ENCODE measurements around the gene LRPAP1. TPM values are rescaled to one million over a fixed set of nuclear protein-coding genes. Genes with fewer than 3 reads are reported as not detected.

LRPAP1 gene
- total RNA-seq, 1 experiment from 2014 or later: 116 TPM

DNA sequence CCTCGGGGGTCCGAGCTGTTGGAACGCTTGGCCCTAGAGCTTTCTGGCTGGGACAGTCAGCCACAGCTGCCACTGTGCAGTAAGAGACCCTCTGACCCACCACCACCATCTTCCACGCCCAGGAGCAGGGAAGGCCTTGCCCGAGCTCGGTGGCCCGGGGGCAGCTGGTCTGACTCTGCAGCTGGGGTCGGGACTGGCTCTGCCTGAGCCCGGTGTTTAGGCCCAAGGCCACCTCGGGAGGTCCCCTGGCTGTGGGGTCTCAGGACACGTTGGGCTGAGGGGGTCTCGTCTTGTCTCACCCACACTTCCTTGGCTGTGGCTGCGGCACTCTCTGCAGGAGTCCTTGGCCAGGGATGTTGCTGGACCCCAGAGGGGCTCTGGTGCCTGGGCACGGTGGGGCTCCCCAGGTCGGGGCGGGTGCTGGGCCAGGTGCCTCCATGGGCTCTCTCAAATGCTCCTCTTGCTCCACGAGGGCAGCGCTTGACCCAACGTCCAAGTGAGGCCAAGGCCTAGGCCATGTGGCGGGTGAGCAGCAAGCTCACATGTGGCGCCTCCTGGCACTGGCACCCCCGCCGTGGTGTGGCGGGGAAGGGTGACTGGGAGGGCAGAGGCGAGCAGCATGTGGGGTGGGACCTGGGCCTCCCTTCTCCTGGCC lies 46.2 kb downstream of the LRPAP1 start:
- DNase-seq (ENCODE audit: low spot score): no peak

GRCh38 chr4:3485011-3485791 lies 47.0 kb downstream of the LRPAP1 start:
- DNase-seq (ENCODE audit: low spot score): peak; percentile 55

- peak; percentile 90 for DNase-seq (ENCODE audit: low spot score)
Measured at GRCh38 chr4:3484057-3484973, 47.9 kb downstream of the LRPAP1 start.

DNA sequence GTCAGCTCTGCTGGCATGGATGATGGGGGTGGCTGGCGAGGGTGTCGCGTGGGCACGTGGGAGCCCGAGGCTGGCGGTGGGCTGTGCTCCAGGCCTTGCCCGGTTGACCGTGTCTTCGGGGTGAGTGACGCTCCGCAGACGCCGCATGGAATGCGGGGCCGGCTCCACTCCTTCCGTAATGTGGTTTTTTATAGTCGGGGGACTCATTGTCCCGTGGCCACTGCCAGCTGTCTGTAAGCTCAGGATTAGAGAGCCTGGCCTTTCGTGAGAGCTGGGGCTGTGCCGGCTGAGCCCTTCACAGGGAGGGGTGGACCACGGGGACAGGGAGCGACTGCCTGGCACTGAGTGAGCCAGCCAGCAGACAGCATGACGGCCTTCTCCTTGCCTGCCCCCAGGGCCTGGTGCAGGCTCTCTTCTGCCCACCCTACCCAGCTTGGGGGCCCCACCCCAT lies 48.7 kb downstream of the LRPAP1 start:
- DNase-seq (ENCODE audit: low spot score): peak; percentile 79

GRCh38 chr4:3482707-3483106 lies 49.5 kb downstream of the LRPAP1 start:
- DNase-seq (ENCODE audit: low spot score): no peak

DNA sequence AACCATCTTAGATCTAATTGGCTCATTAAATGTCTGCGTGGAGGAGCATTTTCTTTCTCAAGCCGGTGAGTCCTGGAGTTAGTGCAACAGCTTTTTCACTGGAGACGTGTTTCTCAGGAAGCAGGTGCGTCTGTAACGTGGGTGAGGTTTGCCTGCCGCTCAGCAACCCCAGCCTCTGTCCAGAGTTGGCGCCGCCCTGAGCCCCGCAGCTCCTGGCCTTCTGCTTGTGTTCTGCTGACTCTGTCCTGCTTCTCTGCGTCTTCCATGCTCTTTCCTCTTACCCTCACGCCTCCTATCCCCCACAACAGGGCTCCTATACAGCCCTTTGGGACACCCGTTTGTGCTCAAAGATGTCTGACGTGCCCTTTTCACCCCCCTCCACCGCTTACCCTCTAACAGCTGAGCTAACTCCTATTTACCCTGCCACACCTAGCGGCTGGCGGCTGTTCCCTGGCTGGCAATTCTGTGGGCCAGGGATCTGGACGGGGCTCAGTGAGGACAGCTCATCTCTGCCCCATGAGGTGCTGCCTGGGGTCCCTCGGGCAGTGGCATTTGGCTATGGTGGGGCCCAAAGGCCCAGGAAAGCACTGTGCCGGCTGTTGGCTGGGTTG lies 50.3 kb downstream of the LRPAP1 start:
- DNase-seq (ENCODE audit: low spot score): no peak

DNA sequence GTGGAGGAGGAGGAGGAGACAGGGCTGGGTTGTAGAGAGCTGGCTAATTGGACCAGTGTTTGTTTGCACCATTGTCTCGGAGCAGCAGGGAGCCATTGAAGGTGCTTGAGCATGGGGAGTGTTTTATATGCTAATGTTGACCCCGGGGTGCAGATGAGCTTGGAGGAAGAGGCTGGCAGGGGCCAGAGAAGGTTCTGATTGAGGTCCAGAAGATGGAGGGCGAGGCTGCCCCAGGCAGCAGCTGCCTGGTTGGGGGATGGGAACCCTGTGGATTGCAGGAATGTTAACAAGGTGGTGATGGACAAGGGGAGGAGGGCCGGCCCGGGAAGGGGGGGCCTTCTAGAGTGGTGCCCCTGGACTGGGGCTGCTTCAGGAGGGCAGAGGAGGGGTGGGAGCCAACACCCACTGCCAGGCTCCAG lies 51.1 kb downstream of the LRPAP1 start:
- peak; percentile 19 for DNase-seq (ENCODE audit: low spot score)

- DNase-seq (ENCODE audit: low spot score): peak; percentile 70
Measured at GRCh38 chr4:3480528-3481112, 51.6 kb downstream of the LRPAP1 start.

- no peak for DNase-seq (ENCODE audit: low spot score)
Measured at GRCh38 chr4:3479358-3480101, 52.7 kb downstream of the LRPAP1 start.

DNA sequence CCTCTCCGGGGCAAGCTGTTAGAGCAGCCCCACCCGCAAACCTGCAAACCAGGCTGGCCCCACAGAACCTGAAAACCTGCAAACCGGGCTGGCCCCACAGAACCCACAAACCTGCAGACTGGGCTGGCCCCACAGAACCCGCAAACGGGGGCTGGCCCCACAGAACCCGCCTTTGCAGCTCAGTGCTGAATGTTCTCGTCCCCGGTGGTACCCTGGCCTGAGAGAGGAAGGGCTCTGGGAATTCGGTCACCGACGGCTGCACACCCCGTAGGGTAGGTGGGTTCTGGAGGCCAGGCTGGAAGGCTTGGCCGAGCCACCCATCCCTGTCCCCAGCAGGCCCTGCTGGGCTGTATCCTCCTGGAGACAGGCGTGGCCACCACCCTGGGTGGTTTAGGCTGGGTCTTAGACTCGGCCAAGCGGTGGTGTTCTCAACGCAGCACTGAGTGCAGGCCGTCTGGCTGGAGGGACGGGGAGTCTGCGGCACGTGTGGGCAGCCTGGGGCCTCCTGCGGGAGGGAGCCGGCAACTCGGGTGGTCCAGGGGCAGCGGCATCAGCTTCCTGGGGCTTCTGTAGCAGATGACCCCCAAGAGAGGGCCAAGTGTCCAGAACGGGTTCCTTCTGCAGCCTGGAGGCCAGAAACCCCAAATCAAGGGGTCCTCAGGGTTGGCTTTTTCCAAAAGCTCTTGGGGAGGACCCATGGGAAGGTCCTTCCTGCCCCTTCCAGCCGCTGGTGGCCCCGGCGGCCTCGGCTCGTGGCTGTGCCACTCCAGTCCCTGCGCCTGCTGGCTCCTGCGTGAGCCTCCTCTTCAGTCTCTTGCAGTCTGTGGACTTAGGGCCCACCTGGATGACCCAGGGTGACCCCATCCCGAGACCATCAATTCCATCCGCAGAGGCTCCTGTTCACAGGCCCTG lies 53.5 kb downstream of the LRPAP1 start:
- no peak for DNase-seq (ENCODE audit: low spot score)

- peak; percentile 17 for DNase-seq (ENCODE audit: low spot score)
Measured at GRCh38 chr4:3477750-3478430, 54.3 kb downstream of the LRPAP1 start.

DNA sequence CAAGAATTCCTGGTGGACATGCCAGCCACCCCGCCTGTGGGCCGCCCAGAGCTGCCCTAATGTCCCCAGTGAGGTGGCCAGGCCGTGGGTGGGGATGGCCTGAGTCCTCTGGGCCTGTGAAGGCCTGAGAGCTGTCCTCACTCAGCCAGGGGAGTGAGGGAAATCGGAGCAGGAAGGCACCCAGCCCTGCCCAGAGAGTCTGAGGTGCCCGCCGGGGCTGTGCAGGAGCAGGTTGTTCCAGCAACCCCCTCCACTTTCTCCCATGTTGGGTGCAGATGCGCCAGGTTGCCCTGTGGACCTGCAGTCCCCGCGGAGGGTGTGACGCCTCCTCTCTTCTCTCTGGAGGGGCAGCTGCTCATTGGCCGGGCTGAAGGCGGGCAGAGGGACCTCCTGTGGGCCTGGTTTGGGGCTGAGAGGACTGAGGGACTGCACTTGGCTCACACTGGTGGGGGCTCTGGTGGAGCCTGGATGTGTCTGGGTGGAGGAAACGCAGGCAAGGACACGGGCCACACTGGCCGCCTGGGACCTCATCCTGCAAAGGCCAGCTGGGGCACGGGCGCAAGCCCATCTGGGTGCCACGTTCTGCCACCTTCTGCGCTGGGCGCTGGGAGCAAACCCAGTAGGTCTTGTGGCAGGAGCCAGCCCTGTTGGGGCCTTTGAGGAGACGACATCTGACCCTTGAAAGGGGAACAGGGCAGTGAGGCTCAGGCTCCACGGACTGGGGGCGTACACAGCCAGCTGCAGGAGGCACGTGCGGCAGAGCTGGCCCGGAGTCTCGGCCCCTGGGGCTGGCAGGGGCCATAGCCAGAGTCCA lies 55.1 kb downstream of the LRPAP1 start:
- DNase-seq (ENCODE audit: low spot score): no peak

DNA sequence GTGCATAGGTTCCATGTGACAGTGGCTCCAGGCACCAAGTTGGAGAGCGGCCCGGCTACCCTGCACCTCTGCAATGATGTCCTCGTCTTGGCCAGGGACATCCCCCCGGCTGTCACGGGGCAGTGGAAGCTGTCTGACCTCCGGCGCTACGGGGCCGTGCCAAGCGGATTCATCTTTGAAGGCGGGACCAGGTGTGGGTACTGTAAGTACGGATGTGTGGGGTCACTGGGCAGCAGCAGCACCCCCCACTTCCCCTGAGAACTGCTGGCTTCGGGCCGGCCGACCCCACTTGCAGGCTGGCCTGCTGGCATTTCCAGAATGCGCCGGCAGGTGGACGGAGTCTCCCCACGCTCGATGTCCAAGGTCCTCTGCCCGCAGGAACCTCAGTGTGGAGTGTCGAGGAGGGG lies 55.9 kb downstream of the LRPAP1 start:
- no peak for DNase-seq (ENCODE audit: low spot score)

DNA sequence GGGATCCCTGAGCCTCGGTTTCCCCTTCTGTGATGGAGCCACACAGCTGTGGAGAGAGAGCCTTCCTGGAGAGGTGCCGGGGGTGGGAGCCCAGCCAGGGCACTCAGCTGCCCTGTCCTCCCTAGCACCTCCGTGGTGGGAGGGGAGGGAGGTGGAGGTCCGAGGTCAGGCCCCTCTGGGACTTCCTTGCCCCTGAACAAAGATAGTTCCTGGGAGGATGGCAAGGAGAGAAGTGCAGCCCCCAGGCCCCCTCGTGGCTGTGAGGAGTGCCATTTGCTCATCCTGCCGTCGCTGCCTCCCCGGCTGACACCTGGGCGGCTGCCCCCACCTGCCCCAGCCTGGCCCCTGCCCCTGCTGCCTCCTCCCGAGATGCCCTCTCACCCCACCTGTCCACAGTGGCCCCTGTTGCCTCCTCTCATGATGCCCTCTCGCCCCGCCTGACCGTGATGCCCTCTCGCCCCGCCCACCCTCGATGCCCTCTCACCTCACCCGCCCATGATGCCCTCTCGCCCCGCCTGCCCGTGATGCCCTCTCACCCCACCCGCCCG lies 56.4 kb downstream of the LRPAP1 start:
- no peak for DNase-seq (ENCODE audit: low spot score)

GRCh38 chr4:3475041-3475712 lies 57.0 kb downstream of the LRPAP1 start:
- no peak for DNase-seq (ENCODE audit: low spot score)

DNA sequence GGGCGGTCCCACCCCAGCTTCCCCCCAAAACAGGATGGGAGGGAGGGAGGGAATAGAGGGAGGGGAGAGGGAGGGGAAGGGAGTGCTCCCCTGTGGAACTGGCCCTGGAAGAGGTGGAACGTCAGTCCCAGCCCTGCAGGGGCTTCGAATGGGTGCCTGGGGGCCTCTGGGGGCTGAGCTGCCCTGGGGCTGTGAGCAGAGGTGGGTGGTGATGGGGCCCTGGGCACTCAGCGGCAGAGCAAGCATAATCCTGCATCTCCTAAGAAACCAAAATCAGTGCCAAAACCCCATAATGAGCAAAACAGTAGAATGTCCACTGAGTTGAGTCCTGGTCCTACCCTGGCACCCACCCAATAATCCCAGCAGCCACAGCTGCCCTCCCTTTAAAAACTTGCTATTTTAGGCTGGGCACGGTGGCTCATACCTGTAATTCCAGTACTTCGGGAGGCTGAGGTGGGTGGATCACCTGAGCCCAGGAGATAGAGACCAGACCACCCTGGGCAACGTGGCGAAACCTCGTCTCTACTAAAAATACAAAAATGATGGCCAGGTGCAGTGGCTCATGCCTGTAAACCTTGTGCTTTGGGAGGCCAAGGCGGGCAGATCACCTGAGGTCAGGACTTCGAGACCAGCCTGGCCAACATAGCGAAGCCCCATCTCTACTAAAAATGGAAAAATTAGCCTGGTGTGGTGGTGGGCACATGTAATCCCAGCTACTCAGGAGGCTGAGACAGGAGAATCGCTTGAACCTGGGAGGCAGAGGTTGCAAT lies 58.0 kb downstream of the LRPAP1 start:
- no peak for DNase-seq (ENCODE audit: low spot score)

All from A172 (cell line).